ENCODE results near the gene MLNR. TPM values are rescaled to one million over a fixed set of nuclear protein-coding genes. Genes with fewer than 3 reads are reported as not detected.

MLNR gene
- polyA plus RNA-seq, 1 donor from 2014 or later = not detected

- no peaks in the 10 kb centered on the region for H3K79me2 ChIP-seq (replicated peaks; ENCODE audit: insufficient read depth, low read length)
- no peak overlapping the region for H2AFZ ChIP-seq (ENCODE audit: low read depth, low read length)
- H3K27me3 ChIP-seq (ENCODE audit: insufficient read depth, low read depth, low read length) = no peaks in the 10 kb centered on the region
- no peaks in the 10 kb centered on the region for H3K9me2 ChIP-seq (ENCODE audit: insufficient read depth, low read length)
- peaks cover 14% of the 10 kb centered on the region for H3K36me3 ChIP-seq (ENCODE audit: insufficient read depth, low read length)
- H3K9me3 ChIP-seq (ENCODE audit: low read length) = no peaks in the 10 kb centered on the region
- no peak overlapping the region for H3K9ac ChIP-seq (ENCODE audit: low read length)
- TF ChIP-seq EZH2 (IDR thresholded peaks at IDR 0.05; ENCODE audit: borderline replicate concordance, insufficient read depth, low read length, poor library complexity, severe bottlenecking) (no peak), SMC3 (conservative IDR thresholded peaks at IDR 0.05; ENCODE audit: poor library complexity) (no peak), MXI1 (conservative IDR thresholded peaks at IDR 0.05; ENCODE audit: poor library complexity, severe bottlenecking) (no peak), REST (IDR thresholded peaks at IDR 0.05; ENCODE audit: borderline replicate concordance) (no peak), RAD21 (conservative IDR thresholded peaks at IDR 0.05) (no peak), EP300 (conservative IDR thresholded peaks at IDR 0.05; ENCODE audit: poor library complexity, severe bottlenecking) (no peak), TAF1 (IDR thresholded peaks at IDR 0.05; ENCODE audit: low read depth) (no peak), CTCF (IDR thresholded peaks at IDR 0.05; ENCODE audit: poor library complexity, severe bottlenecking) (no peak), POLR2AphosphoS5 (IDR thresholded peaks at IDR 0.05) (no peak)
- no peak overlapping the region for H3K27ac ChIP-seq (ENCODE audit: low read length)
- no peaks in the 10 kb centered on the region for H3F3A ChIP-seq (ENCODE audit: insufficient read depth, low read length, poor library complexity, severe bottlenecking)
- H3K4me2 ChIP-seq (ENCODE audit: low read length) = no peak overlapping the region
- no peaks in the 10 kb centered on the region for H4K20me1 ChIP-seq (ENCODE audit: insufficient read depth)
- H3K4me3 ChIP-seq (ENCODE audit: low read length) = no peak overlapping the region
These were observed 36.3 kb upstream of the MLNR start for GRCh38 chr13:49183672-49184325.

GRCh38 chr13:49184621-49185020, 35.5 kb upstream of the MLNR start:
- Histone ChIP-seq H3K4me3 (ENCODE audit: low read length) (no peak overlapping the region), H2AFZ (ENCODE audit: low read depth, low read length) (no peak overlapping the region), H3K4me2 (ENCODE audit: low read length) (no peak overlapping the region), H3K9ac (ENCODE audit: low read length) (no peak overlapping the region), H3K36me3 (ENCODE audit: insufficient read depth, low read length) (peaks cover 14% of the 10 kb centered on the region), H3F3A (ENCODE audit: insufficient read depth, low read length, poor library complexity, severe bottlenecking) (no peaks in the 10 kb centered on the region), H3K27me3 (ENCODE audit: insufficient read depth, low read depth, low read length) (no peaks in the 10 kb centered on the region), H3K27ac (ENCODE audit: low read length) (no peak overlapping the region), H3K9me2 (ENCODE audit: insufficient read depth, low read length) (no peaks in the 10 kb centered on the region), H4K20me1 (ENCODE audit: insufficient read depth) (no peaks in the 10 kb centered on the region), H3K79me2 (replicated peaks; ENCODE audit: insufficient read depth, low read length) (no peaks in the 10 kb centered on the region), H3K9me3 (ENCODE audit: low read length) (no peaks in the 10 kb centered on the region)
- TF ChIP-seq EZH2 (IDR thresholded peaks at IDR 0.05; ENCODE audit: borderline replicate concordance, insufficient read depth, low read length, poor library complexity, severe bottlenecking) (no peak), EP300 (conservative IDR thresholded peaks at IDR 0.05; ENCODE audit: poor library complexity, severe bottlenecking) (no peak), TAF1 (IDR thresholded peaks at IDR 0.05; ENCODE audit: low read depth) (no peak), REST (IDR thresholded peaks at IDR 0.05; ENCODE audit: borderline replicate concordance) (no peak), CTCF (IDR thresholded peaks at IDR 0.05; ENCODE audit: poor library complexity, severe bottlenecking) (no peak), POLR2AphosphoS5 (IDR thresholded peaks at IDR 0.05) (no peak), SMC3 (conservative IDR thresholded peaks at IDR 0.05; ENCODE audit: poor library complexity) (no peak), MXI1 (conservative IDR thresholded peaks at IDR 0.05; ENCODE audit: poor library complexity, severe bottlenecking) (no peak), RAD21 (conservative IDR thresholded peaks at IDR 0.05) (no peak)

Data from neural cell (in vitro differentiated cells).